ENCODE data around the gene CORIN.
"Not testable (repeated sequence)": the region's sequence is repeated elsewhere in the genome, so short reads cannot be mapped to it uniquely, and the experiment has no call there.

Gene CORIN

GRCh38 chr4:47771020-47771419, 66.8 kb downstream of the CORIN start:
- no peak for DNase-seq (ENCODE audit: low read depth)

- not testable (repeated sequence) for DNase-seq (ENCODE audit: low read depth)
Measured at GRCh38 chr4:47767956-47768355, 69.9 kb downstream of the CORIN start.

- no peak for DNase-seq (ENCODE audit: low read depth)
Measured at GRCh38 chr4:47763279-47763678, 74.6 kb downstream of the CORIN start.

GRCh38 chr4:47762376-47763266, 75.2 kb downstream of the CORIN start:
- DNase-seq (ENCODE audit: low read depth): no peak

- DNase-seq (ENCODE audit: low read depth): not testable (repeated sequence)
Measured at GRCh38 chr4:47753316-47753715, 84.6 kb downstream of the CORIN start.

GRCh38 chr4:47752214-47752613, 85.7 kb downstream of the CORIN start:
- DNase-seq (ENCODE audit: low read depth): no peak

- no peak for DNase-seq (ENCODE audit: low read depth)
Measured at GRCh38 chr4:47750788-47751187, 87.1 kb downstream of the CORIN start.

GRCh38 chr4:47749858-47750257, 88.0 kb downstream of the CORIN start:
- no peak for DNase-seq (ENCODE audit: low read depth)

GRCh38 chr4:47749060-47749459, 88.8 kb downstream of the CORIN start:
- no peak for DNase-seq (ENCODE audit: low read depth)

- DNase-seq (ENCODE audit: low read depth): no peak
Measured at GRCh38 chr4:47747846-47748494, 89.9 kb downstream of the CORIN start.

- no peak for DNase-seq (ENCODE audit: low read depth)
Measured at GRCh38 chr4:47747211-47747610, 90.7 kb downstream of the CORIN start.

GRCh38 chr4:47746122-47746521, 91.7 kb downstream of the CORIN start:
- DNase-seq (ENCODE audit: low read depth): no peak

GRCh38 chr4:47744843-47745382, 93.0 kb downstream of the CORIN start:
- DNase-seq (ENCODE audit: low read depth): no peak

GRCh38 chr4:47744253-47744652, 93.6 kb downstream of the CORIN start:
- DNase-seq (ENCODE audit: low read depth): no peak

GRCh38 chr4:47741200-47741599, 96.7 kb downstream of the CORIN start:
- no peak for DNase-seq (ENCODE audit: low read depth)

- no peak for DNase-seq (ENCODE audit: low read depth)
Measured at GRCh38 chr4:47737326-47737725, 100.5 kb downstream of the CORIN start.

- no peak for DNase-seq (ENCODE audit: low read depth)
Measured at GRCh38 chr4:47736555-47736954, 101.3 kb downstream of the CORIN start.

GRCh38 chr4:47736146-47736545, 101.7 kb downstream of the CORIN start:
- DNase-seq (ENCODE audit: low read depth): no peak

- no peak for DNase-seq (ENCODE audit: low read depth)
Measured at GRCh38 chr4:47733302-47734175, 104.3 kb downstream of the CORIN start.

GRCh38 chr4:47731182-47731581, 106.7 kb downstream of the CORIN start:
- DNase-seq (ENCODE audit: low read depth): no peak

GRCh38 chr4:47729131-47729680, 108.7 kb downstream of the CORIN start:
- no peak for DNase-seq (ENCODE audit: low read depth)
